ENCODE results near the gene ATP8B3. TPM values are rescaled to one million over a fixed set of nuclear protein-coding genes. Genes with fewer than 3 reads are reported as not detected.

The ATP8B3 gene
- polyA plus RNA-seq, 2 of the 4 experiments (the other 2 are of a cell fraction), result 2.7 to 3.9 TPM

GRCh38 chr19:1836458-1837221 is 24.6 kb upstream of the ATP8B3 start:
- ATAC-seq (no peak), FAIRE-seq (no peak), DNase-seq (ENCODE audit: low read depth in 1 of 2, low spot score in 1 of 2) (no peak)
- TF ChIP-seq ZFP36 (IDR thresholded peaks at IDR 0.05; ENCODE audit: borderline replicate concordance, partially characterized antibody), result no peak
- no peak for TF ChIP-seq JUN (IDR thresholded peaks at IDR 0.05)
- 90% methylated on average over 19 of the region's 31 CpGs for WGBS (ENCODE audit: missing lambda C conversion rate)
- ChIA-PET POLR2A (no interaction called here), CTCF (interaction anchor here (0.5 to 14.0 kb wide), 16 partner anchors 10 to 502 kb away, joined by 3 to 212 read pairs (median 4); no protein-coding TSS in a partner anchor)
- Histone ChIP-seq H3K27ac (no peak overlapping the region), H3K9me3 (no peaks in the 10 kb centered on the region), H3K4me2 (no peak overlapping the region), H3K4me3 (no peak overlapping the region), H3K4me1 (no peaks in the 10 kb centered on the region)

- Histone ChIP-seq H3K9me3 (no peaks in the 10 kb centered on the region), H3K4me1 (no peaks in the 10 kb centered on the region), H3K4me3 (no peak overlapping the region), H3K27ac (no peak overlapping the region), H3K4me2 (no peak overlapping the region)
- ATAC-seq (no peak), DNase-seq (ENCODE audit: low read depth in 1 of 2, low spot score in 1 of 2) (no peak), FAIRE-seq (no peak)
- ChIA-PET POLR2A (no interaction called here), CTCF (interaction anchor here (0.7 to 1.0 kb wide), 3 partner anchors 67 to 240 kb away, joined by 3 read pairs; no protein-coding TSS in a partner anchor)
- 86% methylated on average over 4 of the region's 15 CpGs for WGBS (ENCODE audit: missing lambda C conversion rate)
- TF ChIP-seq CHD2 (IDR thresholded peaks at IDR 0.05; ENCODE audit: low read length, partially characterized antibody), result no peak
Observed at GRCh38 chr19:1833540-1833939, 21.5 kb upstream of the ATP8B3 start.

- H3K9me3 ChIP-seq, result no peaks in the 10 kb centered on the region
- ATAC-seq, result no peak; a peak in 1 of 6 replicates
- no peaks in the 10 kb centered on the region for H3K4me1 ChIP-seq
- TF ChIP-seq FOSL2 (IDR thresholded peaks at IDR 0.05) (no peak), FOSL2 (CRISPR knock-in tag; IDR thresholded peaks at IDR 0.05) (no peak), EHMT2 (IDR thresholded peaks at IDR 0.05; ENCODE audit: low read depth) (no peak), NPAS2 (CRISPR knock-in tag; IDR thresholded peaks at IDR 0.05; ENCODE audit: borderline replicate concordance) (no peak), REST (IDR thresholded peaks at IDR 0.05) (no peak), CEBPB (IDR thresholded peaks at IDR 0.05) (no peak)
- no peak for DNase-seq (ENCODE audit: low read depth in 1 of 2, low spot score in 1 of 2)
- no peak for FAIRE-seq
- ChIA-PET CTCF (interaction anchor here (14.1 kb wide), 1 partner anchor 9 kb away, joined by 212 read pairs; no protein-coding TSS in a partner anchor), POLR2A (interaction anchor here (0.7 kb wide), 1 partner anchor 53 kb away, joined by 10 read pairs; the partner anchor contains the start of gene ABHD17A)
- WGBS (ENCODE audit: missing lambda C conversion rate), result 96% methylated on average over 8 of the region's 26 CpGs
- no peak overlapping the region for H3K4me2 ChIP-seq
- H3K27ac ChIP-seq, result no peak overlapping the region
- no peak overlapping the region for H3K4me3 ChIP-seq
Observed at GRCh38 chr19:1832046-1832663, 20.1 kb upstream of the ATP8B3 start.

GRCh38 chr19:1830978-1831377 is 18.9 kb upstream of the ATP8B3 start:
- Histone ChIP-seq H3K4me1 (peaks cover 7% of the 10 kb centered on the region), H3K4me2 (no peak overlapping the region), H3K4me3 (no peak overlapping the region), H3K27ac (no peak overlapping the region), H3K9me3 (no peaks in the 10 kb centered on the region)
- TF ChIP-seq NR3C1 (IDR thresholded peaks at IDR 0.05), result no peak
- no peak for TF ChIP-seq BCL3 (IDR thresholded peaks at IDR 0.05)
- no peak for TF ChIP-seq ATOH8 (CRISPR knock-in tag; IDR thresholded peaks at IDR 0.05; ENCODE audit: low read depth)
- TF ChIP-seq JUN (IDR thresholded peaks at IDR 0.05), result no peak
- no peak for TF ChIP-seq ELK1 (IDR thresholded peaks at IDR 0.05; ENCODE audit: low read depth, low read length)
- TF ChIP-seq ZNF302 (CRISPR knock-in tag; IDR thresholded peaks at IDR 0.05), result no peak
- DNase-seq (ENCODE audit: low read depth in 1 of 2, low spot score in 1 of 2) (no peak), FAIRE-seq (no peak), ATAC-seq (no peak)
- ChIA-PET POLR2A (no interaction called here), CTCF (interaction anchor here (0.6 to 14.1 kb wide), 4 partner anchors 10 to 159 kb away, joined by 3 to 212 read pairs (median 5); no protein-coding TSS in a partner anchor)
- WGBS (ENCODE audit: missing lambda C conversion rate), result 90% methylated on average over 11 of the region's 11 CpGs
